Endodermal cell (in vitro differentiated cells): ENCODE measurements around the gene RETREG2. TPM values are rescaled to one million over a fixed set of nuclear protein-coding genes. Genes with fewer than 3 reads are reported as not detected.
A peak's percentile ranks its signal among the peaks of the same experiment; 100 is the strongest.

Experiments
- DNase-seq: peaks from one replicate; pipeline ENCODE4 v3.0.0-alpha.2; 2017
- H3K27ac ChIP-seq: 2 replicates; pipeline ENCODE4 v1.5.1; 2013; ENCODE audit warnings: mild to moderate bottlenecking, low read depth, low read length, moderate library complexity
- H3K27me3 ChIP-seq: 2 replicates; pipeline ENCODE4 v1.6.1; 2013; ENCODE audit warnings: mild to moderate bottlenecking, low read length, moderate library complexity; ENCODE audit not compliant: insufficient read depth, control insufficient read depth, poor library complexity, severe bottlenecking
- H3K36me3 ChIP-seq: 2 replicates; pipeline ENCODE4 v1.7.0; 2013; ENCODE audit warnings: mild to moderate bottlenecking, low read length, moderate library complexity; ENCODE audit not compliant: control insufficient read depth, insufficient read depth
- H3K4me1 ChIP-seq: one replicate; pipeline ENCODE4 v1.7.0; 2013; ENCODE audit warnings: low read length; ENCODE audit not compliant: control insufficient read depth, insufficient read depth
- H3K4me3 ChIP-seq: 2 replicates; pipeline ENCODE4 v1.5.1; 2013; ENCODE audit warnings: mild to moderate bottlenecking, low read length, moderate library complexity
- H3K9ac ChIP-seq: 2 replicates; pipeline ENCODE4 v1.6.1; 2013; ENCODE audit warnings: mild to moderate bottlenecking, low read length, moderate library complexity; ENCODE audit not compliant: poor library complexity, severe bottlenecking; ENCODE audit errors: extremely low read depth
- H3K9me3 ChIP-seq: 2 replicates; pipeline ENCODE4 v1.6.1; 2013; ENCODE audit warnings: mild to moderate bottlenecking, low read length, moderate library complexity; ENCODE audit not compliant: control insufficient read depth
- H3K27ac Mint-ChIP-seq: 2 replicates; pipeline ENCODE4 v1.8.0; 2020; ENCODE audit warnings: mixed read lengths
- H3K27me3 Mint-ChIP-seq: 2 replicates; pipeline ENCODE4 v1.8.0; 2021; ENCODE audit warnings: mild to moderate bottlenecking, mixed read lengths; ENCODE audit not compliant: insufficient read depth
- H3K36me3 Mint-ChIP-seq: 2 replicates; pipeline ENCODE4 v1.8.0; 2020; ENCODE audit warnings: low read depth, mixed read lengths
- H3K4me1 Mint-ChIP-seq: 2 replicates; pipeline ENCODE4 v1.8.0; 2020; ENCODE audit warnings: mixed read lengths
- H3K4me3 Mint-ChIP-seq: 2 replicates; pipeline ENCODE4 v1.8.0; 2020; ENCODE audit warnings: mild to moderate bottlenecking, moderate library complexity, mixed read lengths
- H3K9me3 Mint-ChIP-seq: 2 replicates; pipeline ENCODE4 v1.8.0; 2020; ENCODE audit warnings: mild to moderate bottlenecking, mixed read lengths
- CTCF ChIP-seq: fragments of 200-600 bp; sonication (generic); conservative IDR thresholded peaks from 2 replicates; pipeline ENCODE4 v1.5.0; 2021; ENCODE audit warnings: antibody characterized with exemption, mild to moderate bottlenecking
- WGBS, 2 experiments: methylation state at CpG; one replicate each; pipeline versions ENCODE4 v1.1.5 to v1.1.7; 2013; ENCODE audit warnings: missing lambda C conversion rate in 2 of 2, mixed read lengths in 1 of 2; ENCODE audit not compliant: insufficient coverage in 1 of 2, insufficient read length in 1 of 2; 5-methylcytosine and 5-hydroxymethylcytosine counted together
- total RNA-seq, 2 donors: library from RNA; stranded (reverse); fragmentation: NEBNext Ultra II Directional in 1 of 2; extraction: Animal tissue kit (Norgen Biotek cat#: 25700) in 1 of 2; gene quantifications; 2 replicates in 1 of 2; 3 replicates in 1 of 2; pipeline ENCODE4 v1.2.1, GENCODE V29; 2021

RETREG2 gene
- total RNA-seq, 2 donors from 2014 or later = 67.0 to 73.4 TPM

DNA sequence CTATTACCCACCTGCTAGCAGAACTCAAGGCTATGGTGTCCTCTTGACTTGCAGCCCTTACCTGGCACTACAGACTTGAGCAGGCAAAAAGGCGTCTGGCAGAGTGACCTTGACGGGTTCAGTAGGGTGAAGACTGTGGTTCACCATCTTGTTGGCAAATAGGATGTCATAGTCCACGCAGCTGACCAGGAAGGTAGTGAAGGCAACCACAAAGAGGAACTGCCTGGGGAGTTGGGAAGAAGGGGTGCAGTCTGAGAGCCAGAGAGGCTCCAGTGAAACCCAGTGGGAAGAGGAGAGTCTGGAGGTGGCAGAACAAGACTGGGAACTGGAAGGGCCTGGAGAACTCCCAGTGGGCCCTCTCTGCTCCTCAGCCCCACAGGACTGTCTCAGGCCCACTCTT is 47.3 kb downstream of the RETREG2 start:
- Mint-ChIP-seq H3K36me3 (peaks cover 48% of the 10 kb centered on the region), H3K27me3 (no peaks in the 10 kb centered on the region), H3K4me3 (no peak overlapping the region), H3K27ac (no peak overlapping the region), H3K9me3 (no peaks in the 10 kb centered on the region), H3K4me1 (peaks cover 7% of the 10 kb centered on the region)
- no peak for DNase-seq
- H3K27me3 ChIP-seq = no peaks in the 10 kb centered on the region
- H3K27ac ChIP-seq = no peak overlapping the region
- TF ChIP-seq CTCF = no peak
- peaks cover 46% of the 10 kb centered on the region for H3K36me3 ChIP-seq
- WGBS, 2 experiments = 94% methylated on average over 3 of the region's 3 CpGs
- peaks cover 2% of the 10 kb centered on the region for H3K4me1 ChIP-seq
- no peak overlapping the region for H3K4me3 ChIP-seq
- no peaks in the 10 kb centered on the region for H3K9me3 ChIP-seq
- no peak overlapping the region for H3K9ac ChIP-seq

- TF ChIP-seq CTCF = no peak
- Histone ChIP-seq H3K9ac (peak overlapping the region; percentile 84), H3K4me3 (peak overlapping the region; percentile 98), H3K27ac (no peak overlapping the region), H3K4me1 (peaks cover 2% of the 10 kb centered on the region), H3K27me3 (no peaks in the 10 kb centered on the region), H3K36me3 (peaks cover 48% of the 10 kb centered on the region), H3K9me3 (no peaks in the 10 kb centered on the region)
- 70 to 73% methylated on average over 7 of the region's 7 CpGs for WGBS, 2 experiments
- Mint-ChIP-seq H3K27me3 (no peaks in the 10 kb centered on the region), H3K27ac (peak overlapping the region; percentile 55), H3K36me3 (peaks cover 44% of the 10 kb centered on the region), H3K4me3 (peak overlapping the region; percentile 97), H3K9me3 (no peaks in the 10 kb centered on the region), H3K4me1 (peaks cover 9% of the 10 kb centered on the region)
- no peak for DNase-seq
Measured at GRCh38 chr2:219228041-219228910, 50.2 kb downstream of the RETREG2 start.

DNA sequence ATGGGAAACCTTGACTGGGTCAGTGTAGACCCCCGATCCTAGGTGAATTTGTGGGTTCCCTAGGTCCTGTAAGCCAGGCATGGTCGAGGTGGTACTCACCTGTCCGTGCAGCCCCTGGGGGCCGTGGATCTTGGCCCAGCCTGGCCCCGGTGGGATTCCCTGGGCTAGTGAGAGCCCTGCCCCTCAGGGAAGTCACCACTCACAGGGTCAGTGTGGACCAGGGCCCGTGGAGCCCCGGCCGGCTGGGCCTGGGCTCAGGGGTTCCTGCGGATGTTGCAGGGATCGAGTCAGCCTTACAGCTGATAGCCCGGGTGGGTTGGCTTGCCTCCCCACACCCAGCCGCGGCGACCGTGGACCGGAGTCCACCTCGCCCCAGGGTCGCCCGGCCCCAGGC is 50.8 kb downstream of the RETREG2 start:
- DNase-seq = no peak
- peak overlapping the region; percentile 81 for H3K27ac ChIP-seq
- Mint-ChIP-seq H3K36me3 (peaks cover 44% of the 10 kb centered on the region), H3K4me3 (peak overlapping the region; percentile 97), H3K27me3 (no peaks in the 10 kb centered on the region), H3K27ac (peak overlapping the region; percentile 55), H3K4me1 (peaks cover 9% of the 10 kb centered on the region), H3K9me3 (no peaks in the 10 kb centered on the region)
- WGBS, 2 experiments = 10 to 13% methylated on average over 5 to 19 of the region's 19 CpGs
- TF ChIP-seq CTCF = no peak
- no peaks in the 10 kb centered on the region for H3K9me3 ChIP-seq
- no peaks in the 10 kb centered on the region for H3K27me3 ChIP-seq
- H3K9ac ChIP-seq = peak overlapping the region; percentile 84
- H3K36me3 ChIP-seq = peaks cover 48% of the 10 kb centered on the region
- peaks cover 2% of the 10 kb centered on the region for H3K4me1 ChIP-seq
- peak overlapping the region; percentile 98 for H3K4me3 ChIP-seq
